HT-29 (cell line): ENCODE results near the gene DCLRE1B. TPM values are rescaled to one million over a fixed set of nuclear protein-coding genes. Genes with fewer than 3 reads are reported as not detected.
A peak's percentile ranks its signal among the peaks of the same experiment; 100 is the strongest.

Source experiments
- DNase-seq: peaks from one replicate; pipeline ENCODE4 v3.0.0-alpha.2; 2015; ENCODE audit warnings: low spot score
- total RNA-seq: library from RNA; depleted of rRNA; stranded (reverse); fragments of >200 nt; shearing (Covaris generic); gene quantifications from 2 replicates; pipeline ENCODE4 v1.2.3, GENCODE V29; 2014

The DCLRE1B gene
- total RNA-seq, 1 experiment from 2014 or later: 6.2 TPM

DNA sequence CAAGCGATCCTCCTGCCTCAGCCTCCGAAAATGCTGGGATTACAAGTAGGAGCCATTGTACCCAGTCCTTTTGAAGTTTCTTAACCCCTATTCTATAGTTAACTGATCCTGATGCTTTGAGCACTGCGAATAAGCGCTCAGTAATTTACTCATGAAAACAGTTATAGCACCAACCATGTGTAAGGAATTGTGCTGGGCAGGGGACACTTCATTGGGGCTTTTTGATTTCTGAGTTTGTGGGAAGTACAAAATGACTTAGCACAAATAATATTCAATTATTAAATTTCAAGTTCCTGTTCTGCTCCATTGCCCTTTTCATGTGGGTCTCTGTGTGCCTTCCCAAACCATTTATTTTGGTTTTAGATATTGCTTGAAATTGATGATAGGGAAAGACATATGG is 17.8 kb downstream of the DCLRE1B start:
- DNase-seq: no peak

DNA sequence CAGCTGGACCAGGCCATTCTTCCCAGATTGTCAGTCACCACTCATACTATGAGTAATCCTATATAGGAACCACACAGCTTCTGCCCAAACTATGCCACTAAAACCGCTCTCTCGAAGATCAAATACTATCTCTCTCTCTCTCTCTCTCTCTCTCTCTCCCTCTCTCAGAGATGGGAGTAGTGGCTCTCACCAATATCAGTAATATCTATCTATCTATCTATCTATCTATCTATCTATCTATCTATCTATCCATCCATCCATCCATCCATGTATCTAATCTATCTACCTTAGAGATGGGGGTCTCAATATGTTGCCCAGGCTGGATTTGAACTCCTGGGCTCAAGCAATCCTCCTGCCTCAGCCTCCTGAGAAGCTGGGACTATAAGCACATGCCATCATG is 19.3 kb downstream of the DCLRE1B start:
- DNase-seq: no peak

DNA sequence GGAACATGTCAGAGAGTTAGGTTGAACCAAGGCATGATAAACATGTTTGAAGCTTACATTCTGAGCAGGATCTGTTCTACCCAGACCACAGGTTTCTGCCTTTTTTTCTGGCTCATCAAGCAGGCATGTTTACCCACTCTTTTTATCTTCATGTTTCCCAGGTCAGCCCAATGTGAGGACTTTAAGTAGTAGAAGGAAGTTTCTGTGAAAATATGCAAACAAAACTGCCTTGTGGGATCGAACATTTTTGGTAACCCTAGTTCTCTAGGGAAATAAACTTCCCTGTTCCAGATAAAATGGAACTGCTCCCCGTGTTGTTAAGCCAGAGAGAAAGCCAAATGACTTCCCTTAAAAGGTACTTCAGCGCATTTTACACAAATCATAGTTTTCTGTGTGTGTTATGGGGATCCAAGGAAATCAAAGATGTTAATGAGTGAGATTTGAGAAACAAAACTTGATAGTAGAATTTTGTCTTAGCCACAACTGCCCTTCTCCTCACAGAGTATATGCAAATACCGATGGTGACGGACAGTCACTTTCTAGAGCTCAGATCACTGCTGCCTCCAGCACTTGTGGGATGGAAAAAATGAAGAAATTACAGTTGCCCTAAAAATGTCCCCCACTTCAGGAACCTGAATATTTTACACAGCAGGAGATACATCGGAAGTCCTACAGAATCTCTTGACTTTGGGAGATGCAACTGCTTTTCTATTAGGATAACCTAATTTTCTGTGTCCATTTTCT is 23.2 kb downstream of the DCLRE1B start:
- peak; percentile 29 for DNase-seq

DNA sequence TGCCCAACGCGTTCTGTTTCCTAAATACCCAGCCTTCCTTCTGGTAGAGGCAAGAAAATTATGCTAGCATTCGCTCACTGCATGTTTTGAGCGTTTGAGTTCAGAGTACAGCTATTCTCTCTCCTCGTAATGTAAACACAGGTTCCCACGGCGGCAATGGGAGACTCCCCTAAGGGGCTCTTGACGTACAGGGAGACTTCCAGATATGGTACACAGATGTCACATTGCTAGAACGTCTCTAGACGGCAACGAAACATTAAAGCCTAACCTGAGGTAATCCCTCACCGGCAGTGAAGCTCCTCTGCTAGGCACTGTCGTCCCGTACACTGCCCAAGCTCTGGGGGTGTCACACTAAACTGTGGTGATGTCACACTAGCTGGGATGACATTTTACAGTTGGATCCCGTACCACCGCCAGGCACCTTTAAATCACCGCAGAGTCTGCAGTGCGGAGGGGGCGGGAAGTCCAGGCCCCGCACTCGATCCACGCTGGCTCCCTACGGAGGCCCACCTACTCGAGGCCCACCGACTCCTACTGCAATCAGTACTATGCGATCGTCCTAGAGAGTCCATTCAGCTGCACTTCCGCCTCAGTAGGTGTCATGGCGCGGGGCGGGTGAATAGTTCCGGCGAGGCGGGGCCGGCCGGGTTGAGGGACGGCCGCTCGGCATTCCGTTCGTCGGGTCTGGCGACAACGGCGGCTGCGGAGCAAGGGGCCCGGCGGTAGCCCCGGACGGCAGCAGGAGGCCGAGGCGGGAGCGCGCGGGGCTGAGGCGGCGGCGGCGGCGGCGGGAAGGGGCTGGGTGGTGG is 24.0 kb downstream of the DCLRE1B start, which contains the start of gene HIPK1:
Gene HIPK1, plus strand, starts transcription at position 384 of the 809 bp plus-strand sequence.
- peak; percentile 94 for DNase-seq

DNA sequence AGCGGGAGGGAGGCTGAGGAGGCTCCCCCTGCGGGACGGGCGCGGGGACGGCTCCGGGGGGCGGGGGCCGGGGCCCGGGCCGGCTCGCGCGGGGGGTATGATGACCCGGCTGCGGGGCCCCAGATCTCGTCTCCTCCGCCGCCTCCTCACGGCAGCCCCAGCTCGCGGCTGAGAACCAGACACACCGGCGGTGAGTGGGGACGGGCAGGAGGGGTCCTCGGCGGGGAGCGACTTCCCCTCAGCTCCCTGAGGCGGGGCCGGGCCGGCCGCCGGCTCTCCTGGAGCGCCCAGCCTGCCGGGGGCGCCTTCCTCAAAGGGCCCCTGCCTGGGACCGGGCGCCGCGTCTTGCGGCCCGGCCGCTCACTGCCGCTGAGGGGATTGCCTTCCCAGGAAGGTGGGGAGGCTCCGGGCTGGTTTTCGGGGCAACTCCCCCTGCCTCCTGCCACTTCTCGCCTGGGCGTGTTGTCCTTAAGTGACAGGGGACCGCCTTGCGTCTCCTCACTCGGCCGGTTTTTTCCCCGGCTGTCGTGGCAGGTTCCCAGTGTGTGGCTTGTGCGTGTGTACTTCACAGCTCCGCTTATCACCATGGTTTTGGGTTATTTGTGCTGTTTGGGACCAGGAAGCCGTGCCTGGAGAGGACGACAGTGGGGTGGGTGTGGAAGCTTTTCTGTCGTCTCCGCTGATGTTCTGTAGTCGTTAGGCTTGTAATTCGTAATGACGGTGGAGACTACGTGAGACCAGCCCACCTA is 24.8 kb downstream of the DCLRE1B start:
- DNase-seq: no peak

DNA sequence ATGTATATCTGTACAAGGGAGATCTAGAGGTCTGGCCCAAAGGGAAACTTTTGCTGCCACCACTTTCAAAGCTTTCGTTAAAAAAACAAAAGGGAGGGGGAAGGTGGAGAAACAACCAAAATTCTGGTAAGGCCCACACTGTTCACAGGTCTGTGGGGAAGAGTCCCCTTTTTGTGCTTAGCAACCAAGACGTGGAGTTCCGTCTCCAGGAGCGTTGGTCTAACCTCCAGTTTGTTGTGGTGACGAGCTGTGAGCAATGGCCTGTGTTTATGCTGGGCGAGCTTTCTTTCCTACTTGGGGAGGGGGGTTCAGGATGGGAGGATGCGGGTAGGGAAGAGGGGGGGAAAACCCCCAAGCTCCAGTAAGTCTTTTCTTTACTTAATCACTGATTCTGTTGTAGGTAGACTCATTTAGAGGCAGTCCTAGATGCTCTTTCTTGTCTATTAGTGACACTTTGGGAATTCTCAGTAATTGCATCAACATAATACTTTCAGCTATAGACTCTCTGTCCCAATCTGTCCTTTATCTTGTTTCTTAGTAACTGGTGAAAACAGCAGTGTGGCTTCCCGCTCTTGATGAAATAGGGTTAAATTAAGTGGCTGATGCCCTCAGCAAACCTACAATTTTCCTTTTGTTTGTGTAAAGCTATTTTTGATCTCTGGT is 25.5 kb downstream of the DCLRE1B start:
- peak; percentile 79 for DNase-seq

DNA sequence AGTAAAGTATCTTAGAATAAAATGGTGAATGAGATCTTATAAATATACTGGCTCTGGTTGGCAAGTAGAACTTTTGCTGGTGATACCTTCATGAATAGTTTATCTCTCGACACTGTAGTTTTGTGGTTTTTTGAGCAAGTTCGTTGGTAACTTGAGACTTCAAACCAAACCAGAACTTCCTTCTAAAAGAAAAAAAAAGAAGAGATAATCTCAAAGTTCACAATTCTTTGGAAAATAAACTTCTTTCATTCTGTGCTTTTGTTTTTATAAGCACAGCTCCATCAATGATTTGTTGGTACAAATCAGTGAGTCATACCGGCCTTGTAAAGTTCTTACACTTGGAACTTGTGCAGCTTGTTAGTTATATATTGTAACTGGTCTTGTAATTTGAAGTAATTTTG is 26.3 kb downstream of the DCLRE1B start:
- DNase-seq: peak; percentile 52

DNA sequence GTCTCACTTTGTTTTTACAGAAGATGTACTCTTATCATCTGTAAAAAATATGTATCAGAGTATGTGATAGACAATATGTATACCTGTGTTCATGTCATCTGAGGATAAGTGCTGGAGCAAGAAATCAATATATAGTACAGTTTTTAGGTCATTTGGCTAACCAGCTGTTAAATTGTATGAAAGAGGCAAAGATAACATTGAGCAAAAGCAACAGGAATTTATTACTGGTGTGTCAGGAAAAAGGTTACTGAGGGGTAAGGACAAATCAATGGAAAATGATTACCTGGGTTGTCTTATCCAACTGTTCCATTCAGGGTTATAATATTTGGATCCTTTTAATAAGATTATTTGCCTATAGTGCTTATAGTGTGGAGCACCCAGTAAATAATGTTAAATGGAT is 28.9 kb downstream of the DCLRE1B start:
- no peak for DNase-seq

DNA sequence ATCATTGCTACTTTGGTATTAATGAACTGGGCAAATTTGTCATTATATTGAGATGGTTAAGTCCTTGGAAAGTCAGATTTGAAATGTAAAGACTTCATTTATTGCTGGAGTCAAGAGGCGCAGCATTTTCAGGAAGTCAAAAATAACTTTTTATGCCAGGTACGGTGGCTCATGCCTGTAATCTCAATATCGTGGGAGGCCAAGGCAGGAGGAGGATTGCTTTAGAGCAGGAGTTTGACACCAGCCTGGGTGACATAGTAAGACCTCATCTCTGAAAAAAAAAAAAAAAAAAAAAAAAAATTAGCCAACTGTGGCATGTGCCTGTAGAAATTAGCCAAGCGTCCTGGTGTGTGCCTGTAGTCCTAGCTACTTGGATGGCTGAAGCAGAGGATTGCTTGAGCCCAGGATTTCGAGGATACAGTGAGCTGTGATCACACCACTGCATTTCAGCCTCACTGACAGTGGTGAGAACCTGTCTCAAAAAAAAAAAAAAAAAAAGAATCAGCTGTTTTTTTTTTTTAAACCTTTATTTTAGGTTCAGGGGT is 29.5 kb downstream of the DCLRE1B start:
- no peak for DNase-seq

DNA sequence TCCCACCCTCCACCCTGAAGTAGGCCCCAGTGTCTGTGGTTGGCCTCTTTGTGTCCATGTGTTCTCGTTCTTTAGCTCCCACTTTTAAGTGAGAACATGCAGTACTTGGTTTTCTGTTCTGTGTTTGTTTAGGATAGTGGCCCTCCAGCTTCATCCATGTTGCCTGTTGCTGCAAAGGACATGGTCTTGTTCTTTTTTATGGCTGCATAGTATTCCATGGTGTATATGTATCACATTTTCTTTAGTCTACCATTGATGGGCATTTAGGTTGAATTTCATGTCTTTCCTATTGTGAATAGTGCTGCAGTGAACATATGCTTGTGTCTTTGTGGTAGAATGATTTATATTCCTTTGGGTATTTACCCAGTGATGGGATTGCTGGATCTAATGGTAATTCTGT is 30.1 kb downstream of the DCLRE1B start:
- no peak for DNase-seq

DNA sequence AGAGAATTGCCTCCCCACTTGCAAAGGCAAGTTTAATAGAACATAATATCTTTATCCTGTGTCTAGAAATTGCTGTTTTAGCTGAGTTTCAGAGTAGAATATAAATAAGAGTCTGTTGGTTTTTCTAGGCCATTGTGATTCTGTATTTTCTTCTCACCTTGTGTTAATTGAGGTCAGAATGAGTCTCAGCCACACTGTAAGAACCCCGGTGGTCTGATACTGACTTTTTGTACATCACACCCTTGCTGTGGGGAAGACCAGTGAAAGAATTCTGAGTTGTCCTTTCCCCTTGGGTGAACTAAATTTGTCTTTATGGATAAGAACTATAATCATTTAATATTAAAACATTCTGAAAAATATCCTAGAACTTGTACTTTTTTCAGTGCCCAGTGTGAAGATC is 30.8 kb downstream of the DCLRE1B start:
- no peak for DNase-seq

DNA sequence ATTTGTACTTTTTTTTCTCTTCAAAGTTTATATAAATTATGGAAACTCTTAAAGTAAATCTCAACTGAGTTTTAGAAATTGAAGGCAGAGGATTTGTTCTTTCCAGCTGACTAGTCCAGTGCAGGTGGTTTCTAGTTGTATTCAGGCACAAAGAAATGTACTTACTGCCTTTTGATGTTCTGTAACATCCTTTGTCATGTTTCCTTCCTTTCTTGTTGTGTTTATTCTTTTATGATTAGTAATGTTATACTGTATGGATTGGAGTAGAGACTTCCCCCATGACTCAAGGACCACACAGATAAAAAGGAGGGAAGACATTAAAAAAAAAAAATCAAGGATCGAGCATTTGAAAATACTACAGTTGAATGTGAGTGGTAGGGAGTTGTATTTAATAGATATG is 32.0 kb downstream of the DCLRE1B start:
- no peak for DNase-seq

DNA sequence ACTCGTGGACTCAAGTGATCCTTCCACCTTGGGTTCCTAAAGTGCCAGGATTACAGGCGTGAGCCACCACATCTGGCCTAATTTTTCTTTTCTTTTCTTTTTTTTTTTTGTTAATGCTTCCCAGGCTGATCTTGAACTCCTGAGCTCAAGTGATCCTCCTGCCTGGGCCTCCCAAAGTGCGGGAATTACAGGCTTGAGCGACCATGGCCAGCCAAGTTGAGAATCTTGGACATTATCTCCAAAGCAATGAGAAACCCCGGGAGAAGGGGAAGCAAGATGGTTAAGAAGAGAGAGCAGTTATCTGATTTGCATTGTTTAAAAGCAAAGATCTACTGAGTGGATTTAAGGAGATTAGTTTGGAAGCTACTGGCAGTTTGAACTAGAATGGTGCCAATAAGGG is 33.1 kb downstream of the DCLRE1B start:
- no peak for DNase-seq

DNA sequence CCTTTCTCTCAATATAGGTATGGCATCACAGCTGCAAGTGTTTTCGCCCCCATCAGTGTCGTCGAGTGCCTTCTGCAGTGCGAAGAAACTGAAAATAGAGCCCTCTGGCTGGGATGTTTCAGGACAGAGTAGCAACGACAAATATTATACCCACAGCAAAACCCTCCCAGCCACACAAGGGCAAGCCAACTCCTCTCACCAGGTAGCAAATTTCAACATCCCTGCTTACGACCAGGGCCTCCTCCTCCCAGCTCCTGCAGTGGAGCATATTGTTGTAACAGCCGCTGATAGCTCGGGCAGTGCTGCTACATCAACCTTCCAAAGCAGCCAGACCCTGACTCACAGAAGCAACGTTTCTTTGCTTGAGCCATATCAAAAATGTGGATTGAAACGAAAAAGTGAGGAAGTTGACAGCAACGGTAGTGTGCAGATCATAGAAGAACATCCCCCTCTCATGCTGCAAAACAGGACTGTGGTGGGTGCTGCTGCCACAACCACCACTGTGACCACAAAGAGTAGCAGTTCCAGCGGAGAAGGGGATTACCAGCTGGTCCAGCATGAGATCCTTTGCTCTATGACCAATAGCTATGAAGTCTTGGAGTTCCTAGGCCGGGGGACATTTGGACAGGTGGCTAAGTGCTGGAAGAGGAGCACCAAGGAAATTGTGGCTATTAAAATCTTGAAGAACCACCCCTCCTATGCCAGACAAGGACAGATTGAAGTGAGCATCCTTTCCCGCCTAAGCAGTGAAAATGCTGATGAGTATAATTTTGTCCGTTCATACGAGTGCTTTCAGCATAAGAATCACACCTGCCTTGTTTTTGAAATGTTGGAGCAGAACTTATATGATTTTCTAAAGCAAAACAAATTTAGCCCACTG is 35.5 kb downstream of the DCLRE1B start:
- no peak for DNase-seq

DNA sequence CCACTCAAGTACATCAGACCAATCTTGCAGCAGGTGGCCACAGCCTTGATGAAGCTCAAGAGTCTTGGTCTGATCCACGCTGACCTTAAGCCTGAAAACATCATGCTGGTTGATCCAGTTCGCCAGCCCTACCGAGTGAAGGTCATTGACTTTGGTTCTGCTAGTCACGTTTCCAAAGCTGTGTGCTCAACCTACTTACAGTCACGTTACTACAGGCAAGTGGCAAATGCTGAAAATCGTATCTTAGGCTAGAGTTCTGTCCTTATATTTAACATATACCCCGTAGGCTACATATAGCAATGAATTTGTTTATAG is 36.1 kb downstream of the DCLRE1B start:
- no peak for DNase-seq

DNA sequence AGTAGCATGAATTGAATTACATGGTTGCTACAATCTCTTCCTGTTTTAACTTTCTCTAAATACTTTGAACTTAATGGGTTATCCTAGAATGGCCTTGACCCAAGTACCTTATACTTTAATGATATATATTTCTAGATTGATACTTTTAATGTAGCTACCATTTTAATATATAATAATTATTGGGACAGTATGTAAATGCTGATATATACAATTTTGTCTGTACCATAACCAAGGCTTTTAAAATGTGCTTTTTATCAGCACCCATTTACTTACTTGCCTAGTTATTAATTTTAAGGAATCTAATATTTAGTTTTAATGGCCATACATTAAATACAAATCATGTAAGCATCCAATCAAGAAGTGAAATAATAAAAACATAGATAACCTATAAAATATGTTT is 37.4 kb downstream of the DCLRE1B start:
- DNase-seq: no peak

DNA sequence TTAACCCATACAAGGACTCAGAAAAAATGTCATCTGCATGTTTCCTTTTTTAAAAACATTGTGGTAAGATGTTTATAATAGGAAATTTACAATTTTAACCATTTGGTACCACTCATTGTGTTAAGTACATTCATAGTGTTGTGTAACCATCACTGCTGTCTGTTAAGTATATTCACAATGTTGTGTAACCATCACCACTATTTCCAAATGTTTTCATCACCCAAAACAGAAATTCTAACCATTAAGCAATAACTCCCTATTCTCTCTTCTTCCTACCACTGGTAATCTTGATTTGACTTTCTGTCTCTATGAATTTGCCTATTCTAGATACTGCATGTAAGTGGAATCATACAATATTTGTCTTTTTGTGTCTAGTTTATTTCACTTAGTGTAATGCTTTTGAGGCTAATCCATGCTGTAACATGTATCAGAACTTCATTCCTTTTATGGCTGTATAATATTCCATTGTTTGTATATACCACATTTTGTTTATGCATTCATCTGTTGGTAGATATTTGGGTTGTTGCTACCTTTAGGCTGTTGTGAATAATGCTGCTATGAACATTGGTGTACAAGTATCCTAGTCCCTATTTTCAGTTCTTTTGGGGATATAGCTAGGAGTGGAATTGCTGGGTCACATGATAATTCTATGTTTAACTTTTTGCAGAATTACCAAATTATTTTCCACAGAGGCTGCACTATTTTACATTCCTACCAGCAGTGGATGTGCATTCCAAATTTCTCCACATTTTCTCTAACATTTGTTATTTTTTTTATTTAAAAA is 38.1 kb downstream of the DCLRE1B start:
- DNase-seq: no peak

DNA sequence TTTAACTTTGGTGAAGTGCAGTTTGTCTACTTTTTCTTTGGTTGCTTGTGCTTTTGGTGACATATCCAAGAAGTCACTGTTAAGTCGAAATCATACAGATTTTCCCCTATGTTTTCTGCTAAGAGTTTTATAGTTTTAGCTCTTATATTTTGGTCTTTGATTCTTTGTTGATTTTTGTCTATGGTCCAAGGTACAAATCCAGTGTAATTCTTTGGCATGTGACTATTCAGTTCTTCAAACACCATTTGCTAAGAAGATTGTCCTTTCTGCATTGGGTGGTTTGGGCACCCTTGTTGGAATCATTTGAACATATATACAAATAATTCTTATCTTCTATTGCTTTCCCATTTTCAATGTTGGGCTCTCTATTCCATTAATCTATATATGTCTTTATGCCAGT is 40.2 kb downstream of the DCLRE1B start:
- no peak for DNase-seq

DNA sequence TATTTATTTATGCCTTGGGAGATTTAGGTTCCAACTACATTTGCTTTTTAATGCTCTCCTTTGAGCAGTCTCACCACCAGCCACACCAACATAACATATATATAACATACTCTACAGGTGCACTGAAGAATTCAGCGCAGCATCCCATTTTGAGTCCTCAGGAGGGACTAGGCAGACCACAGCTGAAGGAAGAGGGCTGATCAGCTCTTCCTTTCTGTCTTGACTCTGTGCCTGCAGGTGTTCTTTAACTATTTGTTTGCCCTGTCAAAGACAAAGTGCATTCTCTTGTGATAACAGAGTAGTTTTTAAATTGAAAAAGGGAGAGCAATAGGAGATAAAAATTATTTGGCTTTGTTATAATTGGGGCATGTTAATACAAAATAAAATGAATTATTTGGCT is 41.0 kb downstream of the DCLRE1B start:
- DNase-seq: no peak
